Panc1 (cell line): ENCODE data around the gene NOTCH2. TPM values are rescaled to one million over a fixed set of nuclear protein-coding genes. Genes with fewer than 3 reads are reported as not detected.

ENCODE experiments used
- ATAC-seq: fragments of 200-7000 bp; cut with Tn5 transposase; 2 replicates; pipeline ENCODE4 v1.9.1; 2020; ENCODE audit warnings: mild to moderate bottlenecking, moderate library complexity
- BruUV-seq: library from RNA; stranded (reverse); fragments of 400-500 nt; replicated peaks from 2 replicates; lab custom pipeline; 2021; lab: Mats Ljungman, UMichigan
- CTCF ChIA-PET: fragments of 300-600 bp; sonication (Branson Sonifier 250); formaldehyde crosslinking; loops from one replicate; lab custom pipeline; 2022; ENCODE audit warnings: antibody characterized with exemption; lab: Charles Lee
- POLR2A ChIA-PET: fragments of 300-600 bp; sonication (Branson Sonifier 250); formaldehyde crosslinking; loops from one replicate; lab custom pipeline; 2022; ENCODE audit warnings: antibody characterized with exemption; lab: Charles Lee
- DNase-seq: peaks from one replicate; pipeline ENCODE4 v3.0.0-alpha.2; 2010; ENCODE audit warnings: low read depth, low spot score
- H3K27ac ChIP-seq: 2 replicates; pipeline ENCODE4 v1.5.1; 2011; ENCODE audit warnings: mild to moderate bottlenecking, low read length, inconsistent platforms
- H3K27me3 ChIP-seq: fragments of 200-500 bp; sonication (Bioruptor generic); 2 replicates; pipeline ENCODE4 v1.6.0; 2014; ENCODE audit warnings: low read length, inconsistent platforms; ENCODE audit not compliant: control insufficient read depth, insufficient read depth
- H3K36me3 ChIP-seq: fragments of 200-500 bp; sonication (Bioruptor generic); 2 replicates; pipeline ENCODE4 v1.5.1; 2014; ENCODE audit warnings: inconsistent platforms, mild to moderate bottlenecking, low read length, moderate library complexity; ENCODE audit not compliant: control insufficient read depth, insufficient read depth
- H3K4me1 ChIP-seq: 2 replicates; pipeline ENCODE4 v1.5.1; 2011; ENCODE audit warnings: inconsistent platforms, mild to moderate bottlenecking, low read length, moderate library complexity; ENCODE audit not compliant: control insufficient read depth, insufficient read depth
- H3K4me3 ChIP-seq, 2 experiments: 2 replicates each; pipeline ENCODE4 v1.5.1; 2011 to 2012; ENCODE audit warnings: low read depth in 2 of 2, low read length in 2 of 2, mild to moderate bottlenecking in 2 of 2, inconsistent platforms in 1 of 2, moderate library complexity in 1 of 2
- H3K9me3 ChIP-seq: fragments of 200-500 bp; sonication (Bioruptor generic); 2 replicates; pipeline ENCODE4 v1.5.1; 2014; ENCODE audit warnings: low read depth, mild to moderate bottlenecking, inconsistent platforms, low read length, moderate library complexity; ENCODE audit not compliant: control insufficient read depth, insufficient read depth
- CTCF ChIP-seq: fragments of 450-650 bp; IDR thresholded peaks from 2 replicates; pipeline ENCODE4 v1.5.1; 2017; ENCODE audit warnings: mild to moderate bottlenecking
- POLR2AphosphoS5 ChIP-seq: IDR thresholded peaks from 2 replicates; pipeline ENCODE4 v1.6.1; 2012; ENCODE audit warnings: mild to moderate bottlenecking, low read depth, low read length, moderate library complexity
- SIN3A ChIP-seq: IDR thresholded peaks from 2 replicates; pipeline ENCODE4 v1.6.1; 2012; ENCODE audit warnings: low read depth, mild to moderate bottlenecking, low read length, moderate library complexity, borderline replicate concordance; ENCODE audit not compliant: insufficient read depth
- TCF7L2 ChIP-seq: IDR thresholded peaks from 2 replicates; pipeline ENCODE4 v1.6.1; 2011; ENCODE audit warnings: mild to moderate bottlenecking, low read depth, low read length, inconsistent platforms
- in situ Hi-C: cut with HindIII; loops from 2 replicates; pipeline ENCODE4 v1.10.0; 2016; ENCODE audit warnings: low sequenced_read_pairs, low pct_unique_long_range_greater_than_20kb
- intact Hi-C: fragments of 100-400 bp; cut with micrococcal nuclease; formaldehyde crosslinking; loops from one replicate; pipeline ENCODE4 v1.10.0; 2022; ENCODE audit not compliant: unreplicated experiment
- total RNA-seq: library from RNA; stranded (reverse); gene quantifications from one replicate; pipeline ENCODE4 v1.2.1, GENCODE V29; 2021; ENCODE audit not compliant: unreplicated experiment
- TF ChIP-seq, protein P1 (sequence below), 2 experiments: IDR thresholded peaks; 2 replicates each; pipeline ENCODE4 v1.6.1; 2011 to 2012; ENCODE audit warnings: low read depth in 2 of 2, control low read depth in 1 of 2, low read length in 1 of 2, mild to moderate bottlenecking in 1 of 2, moderate library complexity in 1 of 2; ENCODE audit not compliant: insufficient read depth in 1 of 2

NOTCH2 gene
- total RNA-seq, 1 experiment from 2014 or later = 191 TPM

DNA sequence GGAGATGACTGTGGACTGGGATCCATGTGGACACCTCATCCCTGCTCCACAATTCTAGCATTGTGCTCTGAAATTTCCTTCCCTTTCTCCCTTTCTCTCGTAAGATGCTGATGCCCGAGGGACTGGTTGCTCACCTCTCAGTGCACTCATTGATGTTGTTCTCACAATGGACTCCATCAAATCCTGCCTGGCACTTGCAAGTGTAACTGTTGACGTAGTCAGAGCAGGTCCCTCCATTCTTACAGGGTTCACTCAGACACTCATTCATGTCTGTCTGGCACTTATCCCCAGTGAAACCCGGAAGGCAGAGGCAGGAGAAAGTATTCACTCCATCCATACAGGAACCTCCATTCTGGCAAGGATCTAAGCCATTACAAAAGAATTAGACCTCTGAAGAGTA is 128.1 kb downstream of the NOTCH2 start:
- CTCF ChIA-PET = no interaction called here

GRCh38 chr1:119940697-119941096 is 128.8 kb downstream of the NOTCH2 start:
- Histone ChIP-seq H3K4me3 (no peak overlapping the region), H3K27ac (no peak overlapping the region), H3K4me1 (no peaks in the 10 kb centered on the region), H3K36me3 (peaks cover 18% of the 10 kb centered on the region), H3K9me3 (no peaks in the 10 kb centered on the region), H3K27me3 (no peaks in the 10 kb centered on the region)
- TF ChIP-seq POLR2AphosphoS5 (no peak), SIN3A (no peak), CTCF (no peak), TCF7L2 (no peak)
- TF ChIP-seq, protein P1, sequence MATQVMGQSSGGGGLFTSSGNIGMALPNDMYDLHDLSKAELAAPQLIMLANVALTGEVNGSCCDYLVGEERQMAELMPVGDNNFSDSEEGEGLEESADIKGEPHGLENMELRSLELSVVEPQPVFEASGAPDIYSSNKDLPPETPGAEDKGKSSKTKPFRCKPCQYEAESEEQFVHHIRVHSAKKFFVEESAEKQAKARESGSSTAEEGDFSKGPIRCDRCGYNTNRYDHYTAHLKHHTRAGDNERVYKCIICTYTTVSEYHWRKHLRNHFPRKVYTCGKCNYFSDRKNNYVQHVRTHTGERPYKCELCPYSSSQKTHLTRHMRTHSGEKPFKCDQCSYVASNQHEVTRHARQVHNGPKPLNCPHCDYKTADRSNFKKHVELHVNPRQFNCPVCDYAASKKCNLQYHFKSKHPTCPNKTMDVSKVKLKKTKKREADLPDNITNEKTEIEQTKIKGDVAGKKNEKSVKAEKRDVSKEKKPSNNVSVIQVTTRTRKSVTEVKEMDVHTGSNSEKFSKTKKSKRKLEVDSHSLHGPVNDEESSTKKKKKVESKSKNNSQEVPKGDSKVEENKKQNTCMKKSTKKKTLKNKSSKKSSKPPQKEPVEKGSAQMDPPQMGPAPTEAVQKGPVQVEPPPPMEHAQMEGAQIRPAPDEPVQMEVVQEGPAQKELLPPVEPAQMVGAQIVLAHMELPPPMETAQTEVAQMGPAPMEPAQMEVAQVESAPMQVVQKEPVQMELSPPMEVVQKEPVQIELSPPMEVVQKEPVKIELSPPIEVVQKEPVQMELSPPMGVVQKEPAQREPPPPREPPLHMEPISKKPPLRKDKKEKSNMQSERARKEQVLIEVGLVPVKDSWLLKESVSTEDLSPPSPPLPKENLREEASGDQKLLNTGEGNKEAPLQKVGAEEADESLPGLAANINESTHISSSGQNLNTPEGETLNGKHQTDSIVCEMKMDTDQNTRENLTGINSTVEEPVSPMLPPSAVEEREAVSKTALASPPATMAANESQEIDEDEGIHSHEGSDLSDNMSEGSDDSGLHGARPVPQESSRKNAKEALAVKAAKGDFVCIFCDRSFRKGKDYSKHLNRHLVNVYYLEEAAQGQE (IDR thresholded peaks at IDR 0.05; ENCODE audit: insufficient read depth in 1 of 2, low read depth in 2 of 2, low read length in 1 of 2) = no peak
- ChIA-PET CTCF (no interaction called here), POLR2A (no interaction called here)
- ATAC-seq = no peak
- intact Hi-C loops (loop anchor here (10.0 kb wide), 1 partner anchor 76 kb away; no protein-coding TSS in a partner anchor), in situ Hi-C loops (no loop called here)
- no peak for DNase-seq
- no TSS peak for BruUV-seq

More for the DNA sequence above, 128.1 kb downstream of the NOTCH2 start:
- DNase-seq (no peak), ATAC-seq (no peak)
- Histone ChIP-seq H3K4me3 (no peak overlapping the region), H3K9me3 (no peaks in the 10 kb centered on the region), H3K27ac (no peak overlapping the region), H3K4me1 (no peaks in the 10 kb centered on the region), H3K36me3 (peaks cover 16% of the 10 kb centered on the region), H3K27me3 (no peaks in the 10 kb centered on the region)
- POLR2A ChIA-PET = no interaction called here
- in situ Hi-C loops (no loop called here), intact Hi-C loops (loop anchor here (10.0 kb wide), 1 partner anchor 77 kb away; no protein-coding TSS in a partner anchor)
- BruUV-seq = no TSS peak
- TF ChIP-seq POLR2AphosphoS5 (no peak), TCF7L2 (no peak), SIN3A (no peak), CTCF (no peak)
- TF ChIP-seq, protein P1 (IDR thresholded peaks at IDR 0.05; ENCODE audit: insufficient read depth in 1 of 2, low read depth in 2 of 2, low read length in 1 of 2) = no peak
